Stimulated activated CD4-positive, alpha-beta T cell treated with anti-CD3 and anti-CD28 coated beads, Interleukin-1b, Interleukin-23, amount 100 ng/mL, for 4 hours (primary cell): Measurements from ENCODE around the gene CC2D2A.
"Not testable (repeated sequence)": the region's sequence is repeated elsewhere in the genome, so short reads cannot be mapped to it uniquely, and the experiment has no call there.

Source experiments
- DNase-seq, 2 donors: peaks; one replicate each; pipeline ENCODE4 v3.0.0-alpha.2; 2020; ENCODE audit warnings: low read depth in 2 of 2

Gene CC2D2A

GRCh38 chr4:15557786-15558550 is 88.3 kb downstream of the CC2D2A start:
- no peak for DNase-seq

GRCh38 chr4:15558561-15558960 is 88.9 kb downstream of the CC2D2A start:
- DNase-seq = no peak

- no peak for DNase-seq
Measured at GRCh38 chr4:15562114-15562513, 92.4 kb downstream of the CC2D2A start.

GRCh38 chr4:15562623-15563022 is 92.9 kb downstream of the CC2D2A start:
- no peak for DNase-seq

- no peak for DNase-seq
Measured at GRCh38 chr4:15563871-15564270, 94.2 kb downstream of the CC2D2A start.

GRCh38 chr4:15568821-15569220 is 99.1 kb downstream of the CC2D2A start:
- DNase-seq = no peak

GRCh38 chr4:15569746-15570145 is 100.1 kb downstream of the CC2D2A start:
- DNase-seq = no peak

GRCh38 chr4:15575966-15576365 is 106.3 kb downstream of the CC2D2A start:
- DNase-seq = no peak

GRCh38 chr4:15577508-15577907 is 107.8 kb downstream of the CC2D2A start:
- no peak for DNase-seq

- no peak for DNase-seq
Measured at GRCh38 chr4:15584785-15585184, 115.1 kb downstream of the CC2D2A start.

- no peak for DNase-seq
Measured at GRCh38 chr4:15585331-15585730, 115.6 kb downstream of the CC2D2A start.

GRCh38 chr4:15586066-15586465 is 116.4 kb downstream of the CC2D2A start:
- DNase-seq = no peak

GRCh38 chr4:15587649-15588048 is 118.0 kb downstream of the CC2D2A start:
- no peak for DNase-seq

GRCh38 chr4:15592799-15593198 is 123.1 kb downstream of the CC2D2A start:
- no peak for DNase-seq

GRCh38 chr4:15598644-15599043 is 129.0 kb downstream of the CC2D2A start:
- no peak for DNase-seq

GRCh38 chr4:15600176-15600575 is 130.5 kb downstream of the CC2D2A start:
- DNase-seq = no peak

GRCh38 chr4:15601862-15602261 is 132.2 kb downstream of the CC2D2A start:
- no peak for DNase-seq

- DNase-seq = no peak
Measured at GRCh38 chr4:15605537-15605936, 135.9 kb downstream of the CC2D2A start.

GRCh38 chr4:15610855-15611254 is 141.2 kb downstream of the CC2D2A start:
- no peak for DNase-seq

- DNase-seq = no peak
Measured at GRCh38 chr4:15612136-15612535, 142.5 kb downstream of the CC2D2A start.

- not testable (repeated sequence) for DNase-seq
Measured at GRCh38 chr4:15614891-15615290, 145.2 kb downstream of the CC2D2A start.

GRCh38 chr4:15617407-15617806 is 147.7 kb downstream of the CC2D2A start:
- not testable (repeated sequence) for DNase-seq

- DNase-seq = no peak
Measured at GRCh38 chr4:15636818-15637217, 167.1 kb downstream of the CC2D2A start.

- DNase-seq = no peak
Measured at GRCh38 chr4:15638418-15638817, 168.7 kb downstream of the CC2D2A start.
